BJ (cell line): ENCODE results near the gene STRADA. TPM values are rescaled to one million over a fixed set of nuclear protein-coding genes. Genes with fewer than 3 reads are reported as not detected.

Source experiments
- CTCF ChIA-PET: fragments of 350-600 bp; formaldehyde crosslinking; extraction: SDS; loops from one replicate; lab custom pipeline; 2021; ENCODE audit warnings: antibody characterized with exemption, inconsistent platforms; lab: Yijun Ruan, JAX
- POLR2A ChIA-PET: fragments of 300-600 bp; sonication (Branson Sonifier 250); formaldehyde crosslinking; extraction: SDS; loops from one replicate; lab custom pipeline; 2021; ENCODE audit warnings: antibody characterized with exemption; lab: Charles Lee
- DNase-seq: peaks from one replicate; pipeline ENCODE4 v3.0.0-alpha.2; 2011; ENCODE audit warnings: low read depth
- H3K27me3 ChIP-seq: 2 replicates; pipeline ENCODE4 v1.6.0; 2011; ENCODE audit warnings: low read length; ENCODE audit not compliant: control insufficient read depth, insufficient read depth
- H3K36me3 ChIP-seq: 2 replicates; pipeline ENCODE4 v1.5.1; 2011; ENCODE audit warnings: low read length; ENCODE audit not compliant: control insufficient read depth, insufficient read depth
- H3K4me3 ChIP-seq: 2 replicates; pipeline ENCODE4 v1.5.1; 2011; ENCODE audit warnings: low read depth, mild to moderate bottlenecking, control low read depth, low read length
- CTCF ChIP-seq: IDR thresholded peaks from 2 replicates; pipeline ENCODE4 v1.5.1; 2011; ENCODE audit warnings: low read depth, mild to moderate bottlenecking, control low read depth, inconsistent platforms, low read length, moderate library complexity; ENCODE audit not compliant: insufficient read depth
- polyA plus RNA-seq: library from polyadenylated mRNA; depleted of rRNA; stranded (reverse); fragments of >200 nt; gene quantifications from 2 replicates; pipeline ENCODE4 v1.2.3, GENCODE V29; 2011

Gene STRADA
- polyA plus RNA-seq, 1 experiment: 30.9 TPM

- CTCF ChIA-PET: interaction anchor here (0.8 to 1.8 kb wide), 6 partner anchors 10 to 38 kb away, joined by 3 to 6 read pairs (median 4); no protein-coding TSS in a partner anchor
- H3K27me3 ChIP-seq: no peaks in the 10 kb centered on the region
- no peak for DNase-seq
- H3K4me3 ChIP-seq: no peak overlapping the region
- peaks cover 4% of the 10 kb centered on the region for H3K36me3 ChIP-seq
- POLR2A ChIA-PET: no interaction called here
- no peak for TF ChIP-seq CTCF
These were observed 65.7 kb downstream of the STRADA start for GRCh38 chr17:63675607-63676546.

DNA sequence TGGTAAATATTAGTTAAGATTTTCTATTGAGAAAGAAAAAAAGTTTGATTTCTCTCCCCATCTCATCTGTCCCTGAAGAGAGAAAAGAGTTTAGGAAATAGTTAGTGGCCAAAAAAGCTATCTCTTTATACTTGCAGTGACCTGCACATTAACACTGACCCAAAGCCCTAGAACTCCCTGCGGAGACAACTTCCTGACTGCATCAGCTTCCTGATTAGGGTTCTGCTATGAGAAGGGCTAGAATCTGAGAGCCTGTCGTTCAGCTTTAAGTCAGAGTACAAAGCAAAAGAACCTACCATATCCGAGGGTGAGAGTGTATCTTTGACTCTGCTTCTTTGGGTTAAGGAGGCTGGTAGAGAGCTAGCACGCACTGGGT lies 66.4 kb downstream of the STRADA start:
- Histone ChIP-seq H3K27me3 (no peaks in the 10 kb centered on the region), H3K36me3 (peaks cover 4% of the 10 kb centered on the region), H3K4me3 (no peak overlapping the region)
- no peak for DNase-seq
- POLR2A ChIA-PET: no interaction called here
- no peak for TF ChIP-seq CTCF
- CTCF ChIA-PET: interaction anchor here (0.9 to 1.8 kb wide), 5 partner anchors 9 to 22 kb away, joined by 3 to 6 read pairs (median 3); no protein-coding TSS in a partner anchor

GRCh38 chr17:63672856-63673255 lies 68.7 kb downstream of the STRADA start:
- no peaks in the 10 kb centered on the region for H3K27me3 ChIP-seq
- no peak for TF ChIP-seq CTCF
- ChIA-PET CTCF (no interaction called here), POLR2A (no interaction called here)
- no peak for DNase-seq
- no peak overlapping the region for H3K4me3 ChIP-seq
- H3K36me3 ChIP-seq: no peaks in the 10 kb centered on the region; the same call in 1 of the 2 replicates

DNA sequence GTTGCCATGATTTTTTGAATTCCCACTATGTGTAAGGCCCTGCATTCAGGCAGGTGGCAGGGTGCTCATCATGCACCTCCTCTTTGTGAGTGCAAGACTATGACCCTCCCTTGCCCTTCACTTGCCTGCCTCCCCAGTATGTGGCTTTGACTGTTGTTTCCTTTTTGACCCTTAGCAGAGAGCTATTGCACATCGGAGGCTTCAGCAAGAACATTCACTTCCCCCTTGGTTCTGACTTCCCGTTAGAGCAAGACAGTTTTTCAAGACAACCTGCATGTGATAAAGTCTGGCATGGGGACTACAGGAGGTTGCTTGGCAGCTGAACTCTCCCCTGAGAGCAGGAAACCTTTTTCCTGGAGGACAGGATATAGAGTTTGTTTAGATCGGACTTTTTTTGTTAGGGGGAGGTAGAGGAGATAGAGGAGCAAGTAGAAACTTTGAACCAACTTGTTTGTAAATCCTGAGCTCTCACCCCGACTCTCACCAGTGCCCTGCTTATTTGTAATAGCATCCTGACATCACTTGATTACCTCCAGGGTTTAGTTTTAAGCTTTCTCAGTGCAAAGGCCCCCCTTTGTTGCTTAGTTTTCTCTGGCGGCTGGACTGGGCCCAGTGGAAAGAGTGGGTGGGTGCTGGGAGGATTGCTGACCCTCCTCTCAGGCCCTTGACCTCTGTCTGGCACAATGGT lies 75.9 kb downstream of the STRADA start:
- no peak for TF ChIP-seq CTCF
- CTCF ChIA-PET: interaction anchor here (0.9 to 1.5 kb wide), 3 partner anchors 9 to 240 kb away, joined by 3 to 4 read pairs (median 3); no protein-coding TSS in a partner anchor

DNA sequence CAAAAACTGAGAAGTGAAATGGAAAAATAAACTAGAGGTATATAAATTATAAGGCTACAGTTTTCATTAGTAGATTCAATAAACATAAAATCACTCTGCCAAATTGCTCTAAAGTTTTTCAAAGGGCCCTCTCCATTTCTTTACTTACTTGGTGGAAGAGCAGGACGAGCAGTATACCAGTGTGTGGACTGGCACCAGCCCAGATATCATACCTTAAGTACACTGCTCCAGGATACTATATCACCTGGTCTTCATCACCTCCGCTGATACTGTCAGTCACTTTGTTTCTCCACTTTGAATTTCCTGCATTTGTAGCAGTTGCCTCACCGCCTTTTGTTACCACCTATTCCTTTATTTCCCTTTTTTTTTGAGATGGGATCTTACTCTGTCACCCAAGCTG lies 81.7 kb downstream of the STRADA start:
- Histone ChIP-seq H3K36me3 (peaks cover 5% of the 10 kb centered on the region; the same call in 1 of the 2 replicates), H3K4me3 (no peak overlapping the region), H3K27me3 (no peaks in the 10 kb centered on the region)
- no peak for TF ChIP-seq CTCF
- ChIA-PET POLR2A (no interaction called here), CTCF (no interaction called here)
- DNase-seq: no peak

More for the DNA sequence above, 75.9 kb downstream of the STRADA start:
- DNase-seq: no peak
- H3K27me3 ChIP-seq: no peaks in the 10 kb centered on the region
- peaks cover 2% of the 10 kb centered on the region for H3K36me3 ChIP-seq
- H3K4me3 ChIP-seq: no peak overlapping the region
- POLR2A ChIA-PET: no interaction called here
